Osteocyte (in vitro differentiated cells): ENCODE data around the gene ABHD12B. TPM values are rescaled to one million over a fixed set of nuclear protein-coding genes. Genes with fewer than 3 reads are reported as not detected.
"Not testable (repeated sequence)": the region's sequence is repeated elsewhere in the genome, so short reads cannot be mapped to it uniquely, and the experiment has no call there.

ENCODE experiments used
- DNase-seq: peaks from one replicate; pipeline ENCODE4 v3.0.0; 2021; ENCODE audit warnings: mixed read lengths; ENCODE audit not compliant: unreplicated experiment; ENCODE audit errors: extremely low spot score
- H3K27ac Mint-ChIP-seq: one replicate; pipeline ENCODE4 v1.8.0; 2021; ENCODE audit warnings: mild to moderate bottlenecking, mixed read lengths; ENCODE audit not compliant: unreplicated experiment
- H3K27me3 Mint-ChIP-seq: one replicate; pipeline ENCODE4 v1.8.0; 2021; ENCODE audit warnings: mixed read lengths; ENCODE audit not compliant: unreplicated experiment
- H3K36me3 Mint-ChIP-seq: one replicate; pipeline ENCODE4 v1.8.0; 2021; ENCODE audit warnings: mixed read lengths; ENCODE audit not compliant: unreplicated experiment
- H3K4me1 Mint-ChIP-seq: one replicate; pipeline ENCODE4 v1.8.0; 2021; ENCODE audit warnings: mixed read lengths; ENCODE audit not compliant: unreplicated experiment
- H3K4me3 Mint-ChIP-seq: one replicate; pipeline ENCODE4 v1.8.0; 2021; ENCODE audit warnings: mild to moderate bottlenecking, moderate library complexity, mixed read lengths; ENCODE audit not compliant: unreplicated experiment
- H3K9me3 Mint-ChIP-seq: one replicate; pipeline ENCODE4 v1.8.0; 2021; ENCODE audit warnings: mixed read lengths; ENCODE audit not compliant: unreplicated experiment
- CTCF ChIP-seq: fragments of 200-600 bp; sonication (generic); IDR thresholded peaks from 2 replicates; pipeline ENCODE4 v1.5.0; 2021; ENCODE audit warnings: antibody characterized with exemption, mild to moderate bottlenecking, moderate library complexity
- total RNA-seq: library from RNA; stranded (reverse); gene quantifications from 2 replicates; pipeline ENCODE4 v1.2.1, GENCODE V29; 2021

ABHD12B gene
- total RNA-seq, 1 donor from 2014 or later, result not detected

DNA sequence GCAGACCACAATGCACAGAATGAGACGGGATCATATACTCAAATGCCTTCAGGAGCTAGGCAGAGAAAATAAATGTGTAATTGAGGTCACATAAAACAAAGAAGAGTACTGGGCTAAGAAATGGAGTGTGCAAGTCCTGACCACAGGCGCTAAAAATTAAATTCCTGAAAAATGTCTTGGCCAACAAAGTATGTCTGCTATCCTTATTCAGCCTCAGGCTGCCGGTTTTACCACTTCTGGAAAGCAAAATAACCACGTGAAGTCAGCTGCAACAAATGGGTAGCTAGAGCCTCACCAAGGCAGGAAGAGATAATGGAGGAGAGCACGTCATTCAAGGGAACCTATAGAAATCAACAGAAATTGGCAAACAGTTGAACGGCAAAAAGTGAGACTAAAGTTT, 69.3 kb downstream of the ABHD12B start:
- Mint-ChIP-seq H3K4me1 (peaks cover 27% of the 10 kb centered on the region), H3K27me3 (no peaks in the 10 kb centered on the region), H3K27ac (peak overlapping the region; percentile 45), H3K4me3 (peak overlapping the region; percentile 1), H3K9me3 (no peaks in the 10 kb centered on the region), H3K36me3 (peaks cover 4% of the 10 kb centered on the region)
- DNase-seq, result no peak
- no peak for TF ChIP-seq CTCF

DNA sequence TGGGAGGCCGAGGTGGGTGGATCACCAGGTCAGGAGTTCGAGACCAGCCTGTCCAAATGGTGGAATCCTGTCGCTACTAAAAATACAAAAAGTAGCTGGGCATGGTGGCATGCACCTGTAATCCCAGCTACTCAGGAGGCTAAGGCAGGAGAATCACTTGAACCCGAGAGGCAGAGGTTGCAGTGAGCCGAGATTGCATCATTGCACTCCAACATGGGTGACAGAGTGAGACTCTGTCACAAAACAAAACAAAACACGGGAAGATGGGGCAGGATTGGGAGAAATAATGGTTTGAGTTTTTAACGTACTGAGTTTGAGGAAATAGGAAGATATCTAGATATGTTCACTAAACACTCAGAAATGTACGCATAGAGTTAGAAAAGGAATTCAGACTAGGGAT, 69.8 kb downstream of the ABHD12B start:
- H3K4me3 Mint-ChIP-seq, H3K9me3 Mint-ChIP-seq, H3K27ac Mint-ChIP-seq, DNase-seq, H3K36me3 Mint-ChIP-seq, H3K27me3 Mint-ChIP-seq: not testable (repeated sequence)
- H3K4me1 Mint-ChIP-seq, result peaks cover 27% of the 10 kb centered on the region

DNA sequence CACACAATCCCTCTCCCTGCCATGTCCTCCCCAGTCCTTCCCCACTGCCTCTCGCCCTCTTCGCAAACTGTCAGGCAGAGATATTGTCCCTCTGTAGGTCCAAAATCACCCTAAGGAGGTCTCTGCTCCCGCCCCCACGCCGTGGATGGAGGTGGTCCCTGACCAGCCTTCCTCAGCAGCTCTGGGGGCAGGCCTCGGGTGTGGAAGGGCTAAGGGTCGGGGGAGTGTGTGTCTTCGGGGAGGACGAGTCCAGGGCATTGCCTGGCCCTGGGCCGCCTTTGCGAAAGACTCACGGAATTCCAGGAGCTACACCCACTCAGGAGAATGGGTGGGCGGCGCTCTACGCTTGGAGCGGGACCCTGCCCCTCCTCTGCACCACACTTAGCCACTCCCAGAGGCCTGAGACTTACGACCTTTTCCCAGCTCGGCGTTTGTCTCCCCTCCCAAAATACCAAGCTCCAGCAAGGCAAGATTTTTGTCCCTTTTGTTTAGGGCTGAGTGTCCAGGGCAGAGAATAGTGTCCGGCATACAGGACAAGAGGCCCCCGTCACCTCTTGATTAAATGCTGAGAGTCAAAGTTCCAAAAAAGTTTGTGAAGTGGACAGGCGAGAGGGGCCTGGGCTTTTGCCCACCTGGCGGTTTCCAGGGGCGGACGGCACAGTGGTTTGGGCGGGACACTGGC, 71.5 kb downstream of the ABHD12B start:
- H3K4me3 Mint-ChIP-seq, result peak overlapping the region; percentile 77
- H3K36me3 Mint-ChIP-seq, result no peaks in the 10 kb centered on the region
- TF ChIP-seq CTCF, result no peak
- H3K9me3 Mint-ChIP-seq, result no peaks in the 10 kb centered on the region
- H3K27ac Mint-ChIP-seq, result peak overlapping the region; percentile 66
- peaks cover 36% of the 10 kb centered on the region for H3K4me1 Mint-ChIP-seq
- no peak for DNase-seq
- H3K27me3 Mint-ChIP-seq, result no peaks in the 10 kb centered on the region

DNA sequence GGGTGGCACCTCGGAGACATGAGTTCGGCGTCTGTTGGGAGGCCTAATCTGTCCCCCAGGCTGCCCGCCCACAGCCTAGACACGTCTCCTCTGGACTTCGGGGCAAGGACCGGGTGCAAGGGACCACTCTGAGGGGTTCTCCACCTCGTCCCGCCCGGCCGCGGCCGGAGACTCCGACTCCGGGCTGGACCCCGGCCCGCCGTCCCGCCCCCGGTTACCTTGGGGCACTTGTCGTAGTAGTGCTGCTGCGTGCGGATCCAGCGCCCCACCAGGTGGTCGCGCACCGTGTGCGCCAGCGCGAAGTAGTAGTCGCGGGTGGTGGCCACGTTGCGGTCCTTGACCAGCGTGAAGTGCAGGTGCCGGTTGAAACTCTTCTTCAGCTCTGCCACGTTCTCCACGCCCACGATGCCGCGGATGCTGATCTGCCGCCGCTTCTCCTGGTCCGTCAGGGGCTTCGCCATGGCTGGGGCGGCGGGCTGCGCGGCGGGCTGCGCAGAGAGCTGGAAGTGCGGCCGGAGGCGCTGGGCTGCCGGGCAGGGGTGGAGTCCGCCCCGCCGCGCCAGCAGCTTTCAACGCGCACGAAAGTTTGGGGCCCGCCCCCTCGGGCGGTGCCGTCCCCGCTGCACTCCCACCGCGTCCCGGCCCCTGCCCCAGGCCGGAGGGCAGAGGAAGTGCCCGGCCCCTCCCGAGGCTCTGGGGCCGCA, 72.2 kb downstream of the ABHD12B start, which contains the start of gene PYGL:
Gene PYGL, minus strand, starts transcription at position 541 of the 704 bp plus-strand sequence. Its CDS starts 80 bp downstream, at position 461.
- Mint-ChIP-seq H3K27me3 (no peaks in the 10 kb centered on the region), H3K27ac (peak within 1 kb of the TSS; percentile 66), H3K4me1 (peaks cover 36% of the 10 kb centered on the region), H3K9me3 (no peaks in the 10 kb centered on the region), H3K4me3 (peak within 1 kb of the TSS; percentile 79), H3K36me3 (no peaks in the 10 kb centered on the region)
- DNase-seq, result no peak
- TF ChIP-seq CTCF, result no peak

DNA sequence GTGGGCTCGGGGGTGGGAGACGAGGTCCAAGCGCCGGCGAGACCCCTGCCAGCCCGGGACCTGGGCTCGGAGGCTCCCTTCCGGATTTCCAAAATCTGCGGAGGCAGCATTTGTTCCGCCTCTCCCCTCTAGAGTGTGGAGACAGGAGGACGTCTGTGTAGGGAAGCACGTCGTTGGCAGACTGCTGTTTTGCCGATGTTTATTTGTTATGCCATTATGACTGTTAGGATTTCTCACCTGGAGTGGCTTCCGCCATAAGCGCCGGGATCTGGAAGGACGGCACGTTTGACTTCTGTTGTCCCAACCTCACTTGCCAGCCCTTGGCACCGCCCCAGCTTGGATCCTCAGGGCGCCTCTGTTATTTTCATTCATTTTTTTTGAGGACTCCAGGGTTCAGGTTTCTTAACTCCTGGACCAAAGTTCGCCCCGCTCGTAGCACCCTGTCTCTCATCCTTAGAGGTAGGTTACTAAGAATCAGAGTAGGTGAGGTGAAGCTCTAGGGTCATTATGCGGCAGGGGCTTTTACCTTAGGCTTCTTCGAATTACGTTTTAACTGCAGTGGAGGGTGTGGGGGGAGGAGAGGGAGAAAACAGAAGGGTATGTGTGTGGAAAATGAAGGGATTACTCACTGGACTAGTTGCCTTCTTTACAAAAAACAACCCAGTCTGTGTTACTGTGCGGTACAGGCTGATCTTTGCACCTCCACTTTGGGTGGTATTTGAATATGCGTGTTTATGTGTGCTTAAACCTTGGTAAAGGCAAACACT, 73.0 kb downstream of the ABHD12B start:
- no peak for TF ChIP-seq CTCF
- H3K4me1 Mint-ChIP-seq, result peaks cover 36% of the 10 kb centered on the region
- H3K27ac Mint-ChIP-seq, result peak overlapping the region; percentile 66

More for the DNA sequence above, 73.0 kb downstream of the ABHD12B start:
- peak overlapping the region; percentile 79 for H3K4me3 Mint-ChIP-seq
- no peak for DNase-seq
- no peaks in the 10 kb centered on the region for H3K27me3 Mint-ChIP-seq
- no peaks in the 10 kb centered on the region for H3K36me3 Mint-ChIP-seq
- H3K9me3 Mint-ChIP-seq, result no peaks in the 10 kb centered on the region
